GM10266 (cell line): Measurements from ENCODE around the gene RTN1.

Experiments
- DNase-seq: peaks from one replicate; pipeline ENCODE4 v3.0.0; 2012; ENCODE audit errors: extremely low spot score
- TF ChIP-seq, protein P1 (sequence below): IDR thresholded peaks from 2 replicates; pipeline ENCODE4 v1.5.1; 2012; ENCODE audit warnings: mild to moderate bottlenecking, low read depth; ENCODE audit not compliant: control insufficient read depth, insufficient read depth; ENCODE audit errors: missing control alignments

Gene RTN1

DNA sequence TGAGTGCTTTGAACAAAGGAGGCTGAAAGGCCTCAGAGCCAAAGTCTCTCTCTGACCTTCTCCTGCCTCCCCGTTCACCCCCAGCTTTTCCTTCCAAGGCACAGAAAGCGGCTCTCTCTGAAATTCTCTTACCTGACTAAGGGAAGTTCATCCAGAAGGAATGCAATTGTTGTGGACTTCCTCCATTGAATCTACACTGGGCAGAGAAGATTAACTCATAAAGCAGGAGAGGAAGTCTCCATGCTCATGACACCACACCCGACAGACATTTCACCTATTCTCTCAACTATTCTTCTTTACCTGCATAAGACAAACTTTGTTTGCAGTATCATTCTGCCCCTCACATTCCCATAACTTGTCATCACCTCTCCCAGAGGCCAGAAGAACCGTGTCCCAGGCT is 164.7 kb downstream of the RTN1 start:
- TF ChIP-seq, protein P1, sequence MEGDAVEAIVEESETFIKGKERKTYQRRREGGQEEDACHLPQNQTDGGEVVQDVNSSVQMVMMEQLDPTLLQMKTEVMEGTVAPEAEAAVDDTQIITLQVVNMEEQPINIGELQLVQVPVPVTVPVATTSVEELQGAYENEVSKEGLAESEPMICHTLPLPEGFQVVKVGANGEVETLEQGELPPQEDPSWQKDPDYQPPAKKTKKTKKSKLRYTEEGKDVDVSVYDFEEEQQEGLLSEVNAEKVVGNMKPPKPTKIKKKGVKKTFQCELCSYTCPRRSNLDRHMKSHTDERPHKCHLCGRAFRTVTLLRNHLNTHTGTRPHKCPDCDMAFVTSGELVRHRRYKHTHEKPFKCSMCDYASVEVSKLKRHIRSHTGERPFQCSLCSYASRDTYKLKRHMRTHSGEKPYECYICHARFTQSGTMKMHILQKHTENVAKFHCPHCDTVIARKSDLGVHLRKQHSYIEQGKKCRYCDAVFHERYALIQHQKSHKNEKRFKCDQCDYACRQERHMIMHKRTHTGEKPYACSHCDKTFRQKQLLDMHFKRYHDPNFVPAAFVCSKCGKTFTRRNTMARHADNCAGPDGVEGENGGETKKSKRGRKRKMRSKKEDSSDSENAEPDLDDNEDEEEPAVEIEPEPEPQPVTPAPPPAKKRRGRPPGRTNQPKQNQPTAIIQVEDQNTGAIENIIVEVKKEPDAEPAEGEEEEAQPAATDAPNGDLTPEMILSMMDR = no peak

DNA sequence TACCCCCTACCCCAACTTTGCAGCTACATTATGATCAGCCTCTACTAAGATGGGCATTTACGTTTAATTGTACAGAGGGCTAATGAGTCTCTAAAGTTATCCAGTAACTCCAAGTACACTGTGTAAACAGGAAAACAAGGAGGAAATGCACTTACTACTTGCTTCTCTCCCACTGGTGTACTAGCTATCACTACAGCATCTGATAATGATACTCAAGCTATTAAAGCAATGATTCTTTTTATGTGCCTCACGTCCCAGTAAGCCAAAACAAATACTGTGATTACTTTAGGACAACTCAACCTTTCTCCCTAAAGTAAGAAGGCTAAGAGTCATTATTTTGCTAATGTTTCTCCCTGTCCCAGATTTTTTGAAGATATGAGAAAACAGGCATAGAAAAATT is 165.3 kb downstream of the RTN1 start:
- TF ChIP-seq, protein P1 = no peak
- DNase-seq = no peak

More for the DNA sequence above, 164.7 kb downstream of the RTN1 start:
- no peak for DNase-seq

DNA sequence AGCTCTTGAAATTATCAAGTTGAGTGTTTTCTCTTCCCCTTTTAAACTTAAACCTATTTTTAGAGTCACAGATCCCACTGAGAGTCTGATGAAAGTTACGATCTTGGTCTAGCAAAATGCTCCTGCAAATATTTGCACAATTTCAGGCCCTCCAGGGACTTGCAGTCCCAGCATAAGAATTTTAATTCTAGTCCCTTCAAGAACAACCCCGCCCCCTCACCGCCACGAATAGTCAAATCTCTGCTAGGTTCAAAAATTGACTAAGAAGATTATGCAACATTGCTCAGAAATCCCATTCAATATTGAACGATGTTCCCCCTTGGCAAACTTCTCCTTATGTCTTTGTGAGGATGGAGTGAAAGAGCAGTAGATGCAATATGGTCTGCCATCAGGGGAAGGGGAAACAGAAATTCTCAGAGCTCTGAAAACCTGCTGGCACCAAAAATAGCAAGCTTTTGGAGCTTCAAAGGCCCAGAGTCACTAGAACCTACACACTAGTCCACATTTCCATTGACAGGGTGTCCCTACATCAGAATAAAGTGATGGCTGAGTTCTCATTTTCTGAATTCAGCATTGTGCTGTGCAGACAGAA is 166.4 kb downstream of the RTN1 start:
- DNase-seq = no peak
- TF ChIP-seq, protein P1 = no peak

DNA sequence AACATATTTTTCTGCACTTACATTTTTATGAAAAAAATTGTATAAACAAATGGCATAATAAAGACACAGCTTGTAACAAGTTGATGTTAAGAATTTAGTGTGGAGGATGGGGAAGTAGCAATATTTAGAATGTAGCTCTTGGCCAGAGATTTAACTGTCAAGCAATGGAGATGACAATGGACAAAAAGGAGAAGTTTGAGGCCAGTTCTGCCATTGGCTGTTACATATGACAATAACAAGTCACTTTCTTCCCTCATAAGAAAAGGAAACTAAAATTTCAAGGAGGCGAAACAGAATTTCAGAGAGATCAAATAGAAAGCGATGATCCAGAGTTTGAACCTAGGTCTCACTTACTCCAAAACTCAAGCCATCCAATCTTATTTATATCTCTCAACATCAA is 171.1 kb downstream of the RTN1 start:
- TF ChIP-seq, protein P1 = no peak
- no peak for DNase-seq

DNA sequence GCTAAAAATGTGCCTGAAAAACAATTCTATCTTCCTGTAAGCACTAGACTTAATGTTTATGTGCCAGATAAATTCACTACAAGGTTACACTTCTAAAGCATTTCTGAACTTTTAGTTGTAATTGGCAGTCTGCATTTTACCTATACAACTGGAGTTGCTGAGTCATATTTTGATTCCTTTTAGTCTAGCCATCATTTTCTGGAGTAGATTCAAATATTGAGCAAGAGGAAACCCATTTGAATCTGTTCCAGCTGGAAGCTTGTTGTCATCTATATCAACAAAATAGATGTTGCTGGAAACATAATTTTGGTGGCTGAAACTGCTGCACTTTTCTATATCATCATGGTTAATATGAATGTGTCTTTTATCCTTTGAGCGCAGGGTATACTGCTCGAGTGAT is 171.8 kb downstream of the RTN1 start:
- no peak for DNase-seq
- TF ChIP-seq, protein P1 = no peak

DNA sequence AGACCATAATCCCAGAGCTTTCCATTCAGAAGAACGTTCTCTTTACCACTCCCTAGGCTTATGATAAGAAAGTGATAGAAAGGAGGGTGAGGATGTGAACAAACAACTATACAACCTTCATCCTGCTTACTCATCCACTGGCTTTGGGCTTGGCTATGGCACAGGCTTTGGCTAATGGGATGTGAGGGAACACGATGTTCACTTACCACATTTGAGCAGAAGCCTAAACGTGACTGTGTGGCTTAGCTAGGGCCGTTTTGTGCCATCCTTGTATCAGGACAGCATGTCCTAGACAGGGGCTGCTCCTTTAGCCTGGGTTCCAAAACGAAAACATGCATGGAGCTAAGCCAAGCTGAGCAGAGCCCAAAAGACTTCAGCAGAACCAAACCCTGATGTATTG is 175.4 kb downstream of the RTN1 start:
- DNase-seq = no peak
- TF ChIP-seq, protein P1 = no peak

DNA sequence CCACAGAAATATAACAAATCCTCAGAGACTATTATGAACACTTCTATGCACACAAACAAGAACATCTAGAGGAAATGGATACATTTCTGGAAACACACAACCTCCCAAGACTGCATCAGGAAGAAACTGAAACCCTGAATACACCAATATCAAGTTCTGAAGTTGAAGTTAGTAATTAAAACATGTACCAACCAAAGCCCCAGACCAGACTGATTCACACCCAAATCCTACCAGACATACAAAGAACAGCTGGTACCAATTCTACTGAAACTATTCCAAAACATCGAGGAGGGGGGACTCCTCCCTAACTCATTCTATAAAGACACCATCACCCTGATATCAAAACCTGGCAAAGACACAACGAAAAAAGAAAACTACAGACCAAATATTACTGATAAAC is 179.3 kb downstream of the RTN1 start:
- TF ChIP-seq, protein P1 = no peak
- DNase-seq = no peak
